Hematopoietic multipotent progenitor cell treated with erythropoietin and hydrocortisone succinate and interleukin-3 and kit ligand, for 4 days (in vitro differentiated cells): ENCODE results near the gene ADM2.

Experiments
- DNase-seq: peaks from one replicate; pipeline ENCODE4 v3.0.0-alpha.2; 2015

ADM2 gene

DNA sequence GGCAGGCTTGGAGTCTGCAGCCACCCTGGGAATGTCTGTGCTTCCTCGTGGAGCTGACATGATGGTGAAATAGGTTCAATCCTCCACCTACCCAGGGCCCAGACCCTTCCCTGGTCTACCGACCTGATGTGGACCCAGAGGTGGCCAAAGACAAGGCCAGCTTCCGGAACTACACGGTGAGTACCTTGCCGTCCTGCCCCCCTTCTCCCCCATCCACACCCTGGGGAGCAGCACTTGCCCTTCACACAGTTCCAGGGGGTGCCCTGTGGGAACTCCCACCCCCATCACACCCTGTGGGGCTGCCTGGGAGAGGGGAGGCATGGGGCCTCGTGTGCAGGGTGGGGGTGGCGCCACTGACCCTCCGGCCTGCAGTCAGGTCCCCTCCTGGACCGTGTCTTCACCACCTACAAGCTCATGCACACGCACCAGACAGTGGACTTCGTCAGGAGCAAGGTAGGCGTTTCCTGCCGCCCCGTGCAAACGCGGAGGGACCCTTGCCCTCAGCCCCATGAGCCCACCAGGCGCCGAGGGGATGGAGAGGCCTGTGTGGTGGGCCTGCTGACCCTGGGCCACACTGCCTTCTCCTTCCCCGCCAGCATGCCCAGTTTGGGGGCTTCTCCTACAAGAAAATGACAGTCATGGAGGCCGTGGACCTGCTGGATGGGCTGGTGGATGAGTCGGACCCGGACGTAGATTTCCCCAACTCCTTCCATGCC is 6.1 kb downstream of the ADM2 start:
- DNase-seq, result no peak

DNA sequence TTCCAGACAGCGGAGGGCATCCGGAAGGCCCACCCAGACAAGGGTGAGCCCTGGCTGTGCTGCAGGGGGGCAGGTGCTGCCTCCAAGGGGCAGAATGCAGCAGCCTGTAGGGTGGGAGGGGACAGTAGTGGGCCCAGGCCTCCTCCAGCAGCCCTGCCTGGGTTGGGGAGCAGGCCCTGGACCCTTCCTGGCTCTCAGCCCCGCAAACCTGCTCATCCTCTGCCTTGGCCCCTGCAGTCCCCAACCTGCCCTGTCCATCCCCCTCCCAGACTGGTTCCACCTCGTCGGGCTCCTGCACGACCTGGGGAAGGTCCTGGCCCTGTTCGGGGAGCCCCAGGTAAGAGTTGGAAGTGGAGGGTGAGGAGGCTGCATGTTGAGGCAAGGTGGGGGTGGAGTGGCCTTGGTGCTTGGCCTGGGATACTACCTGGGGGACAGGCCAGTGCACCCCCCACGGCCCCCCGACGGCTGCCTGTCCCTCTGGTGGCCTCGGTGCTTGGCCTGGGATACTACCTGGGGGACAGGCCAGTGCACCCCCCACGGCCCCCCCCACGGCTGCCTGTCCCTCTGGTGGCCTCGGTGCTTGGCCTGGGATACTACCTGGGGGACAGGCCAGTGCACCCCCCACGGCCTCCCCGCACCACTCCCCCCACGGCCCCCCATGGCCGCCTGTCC is 6.8 kb downstream of the ADM2 start:
- DNase-seq, result no peak

DNA sequence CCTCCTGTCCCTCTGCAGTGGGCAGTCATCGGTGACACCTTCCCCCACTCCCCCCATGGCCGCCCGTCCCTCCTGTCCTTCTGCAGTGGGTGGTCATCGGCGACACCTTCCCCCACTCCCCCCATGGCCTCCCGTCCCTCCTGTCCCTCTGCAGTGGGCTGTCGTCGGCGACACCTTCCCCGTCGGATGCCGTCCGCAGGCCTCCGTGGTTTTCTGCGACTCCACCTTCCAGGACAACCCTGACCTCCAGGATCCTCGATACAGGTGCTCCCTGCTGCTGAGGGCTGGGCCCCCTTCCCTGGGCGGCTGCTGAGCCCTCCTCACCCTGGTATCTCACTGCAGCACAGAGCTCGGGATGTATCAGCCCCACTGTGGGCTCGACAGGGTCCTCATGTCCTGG is 7.5 kb downstream of the ADM2 start:
- no peak for DNase-seq

DNA sequence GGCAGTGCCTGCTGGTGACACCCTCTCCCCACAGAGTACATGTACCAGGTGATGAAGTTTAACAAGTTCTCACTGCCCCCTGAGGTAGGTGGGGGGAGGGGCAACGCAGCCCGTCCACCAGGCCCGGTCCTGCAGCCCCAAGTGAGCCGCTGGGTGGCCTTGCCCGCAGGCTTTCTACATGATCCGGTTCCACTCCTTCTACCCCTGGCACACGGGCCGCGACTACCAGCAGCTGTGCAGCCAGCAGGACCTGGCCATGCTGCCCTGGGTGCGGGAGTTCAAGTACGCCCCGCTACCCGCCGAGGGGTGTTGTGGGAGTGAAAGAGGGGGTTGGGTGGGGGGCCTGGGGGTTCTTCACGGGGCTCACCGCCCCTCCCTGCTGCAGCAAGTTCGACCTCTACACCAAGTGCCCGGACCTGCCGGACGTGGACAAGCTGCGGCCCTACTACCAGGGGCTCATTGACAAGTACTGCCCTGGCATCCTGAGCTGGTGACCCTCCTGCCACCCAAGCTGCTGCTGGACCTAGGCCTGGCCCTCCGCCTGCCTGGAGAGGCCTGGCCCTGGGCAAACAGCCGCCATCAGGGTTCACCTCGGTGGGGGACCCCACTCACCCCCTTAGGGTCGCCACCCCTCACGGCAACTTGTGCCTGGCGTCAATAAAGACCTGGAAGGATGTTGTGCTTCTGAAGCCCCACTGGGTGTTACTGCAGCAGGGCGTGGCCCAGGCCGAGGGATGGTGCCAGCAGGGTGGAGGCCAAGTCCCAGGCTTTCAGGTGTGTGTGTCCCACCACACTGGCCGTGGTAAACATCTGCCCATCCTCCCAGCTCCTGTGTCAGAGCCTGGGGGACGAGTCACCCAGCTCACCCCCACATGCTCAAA is 8.3 kb downstream of the ADM2 start:
- DNase-seq, result no peak

DNA sequence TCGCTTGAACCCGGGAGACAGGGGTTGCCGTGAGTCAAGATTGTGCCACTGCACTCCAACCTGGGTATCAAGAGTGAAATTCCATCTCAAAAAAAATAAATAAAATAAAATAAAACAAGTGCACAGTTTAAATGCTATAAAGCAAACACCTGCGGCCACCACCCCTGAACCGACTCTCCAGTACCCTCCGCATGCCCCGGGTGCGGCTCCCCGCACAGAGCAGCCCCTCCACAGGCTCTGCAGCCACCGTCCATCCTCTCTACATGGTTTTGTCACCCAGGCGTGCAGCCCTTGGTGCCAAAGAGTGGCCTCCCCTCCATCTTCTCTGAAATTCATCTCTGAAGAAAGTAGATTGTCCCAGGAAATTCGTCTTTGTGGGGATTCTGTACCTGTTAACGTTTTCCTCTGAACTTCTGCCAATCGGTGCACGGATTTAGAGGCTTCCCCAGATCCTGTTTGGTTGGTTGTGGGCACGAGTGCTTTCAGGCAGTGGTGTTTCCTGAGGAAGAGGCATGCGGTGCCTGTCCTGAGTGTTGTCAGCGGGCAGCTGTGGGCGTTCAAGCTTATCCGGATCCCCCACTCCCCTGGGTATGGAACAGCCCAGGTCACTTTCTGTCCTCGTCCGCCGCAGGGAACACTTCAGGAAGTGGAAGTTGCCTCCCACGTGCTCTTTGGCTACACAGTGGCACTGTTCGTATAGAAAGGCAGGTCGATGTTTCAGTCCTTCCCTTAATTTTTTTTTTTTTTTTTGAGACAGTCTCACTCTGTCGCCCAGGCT is 9.4 kb downstream of the ADM2 start:
- DNase-seq, result peak; percentile 40

GRCh38 chr22:50497093-50497492 is 15.8 kb downstream of the ADM2 start:
- DNase-seq, result no peak

- peak; percentile 86 for DNase-seq
These were observed 17.1 kb downstream of the ADM2 start for GRCh38 chr22:50498322-50498890.

GRCh38 chr22:50500452-50500851 is 19.1 kb downstream of the ADM2 start:
- no peak for DNase-seq

GRCh38 chr22:50502096-50502495 is 20.8 kb downstream of the ADM2 start:
- no peak for DNase-seq

GRCh38 chr22:50502628-50503474 is 21.5 kb downstream of the ADM2 start:
- DNase-seq, result no peak

GRCh38 chr22:50503475-50504145 is 22.3 kb downstream of the ADM2 start:
- DNase-seq, result peak; percentile 55

- peak; percentile 33 for DNase-seq
These were observed 23.2 kb downstream of the ADM2 start for GRCh38 chr22:50504369-50505211.

- DNase-seq, result no peak
These were observed 24.0 kb downstream of the ADM2 start for GRCh38 chr22:50505276-50505775.

GRCh38 chr22:50505776-50506610 is 24.6 kb downstream of the ADM2 start:
- no peak for DNase-seq

DNA sequence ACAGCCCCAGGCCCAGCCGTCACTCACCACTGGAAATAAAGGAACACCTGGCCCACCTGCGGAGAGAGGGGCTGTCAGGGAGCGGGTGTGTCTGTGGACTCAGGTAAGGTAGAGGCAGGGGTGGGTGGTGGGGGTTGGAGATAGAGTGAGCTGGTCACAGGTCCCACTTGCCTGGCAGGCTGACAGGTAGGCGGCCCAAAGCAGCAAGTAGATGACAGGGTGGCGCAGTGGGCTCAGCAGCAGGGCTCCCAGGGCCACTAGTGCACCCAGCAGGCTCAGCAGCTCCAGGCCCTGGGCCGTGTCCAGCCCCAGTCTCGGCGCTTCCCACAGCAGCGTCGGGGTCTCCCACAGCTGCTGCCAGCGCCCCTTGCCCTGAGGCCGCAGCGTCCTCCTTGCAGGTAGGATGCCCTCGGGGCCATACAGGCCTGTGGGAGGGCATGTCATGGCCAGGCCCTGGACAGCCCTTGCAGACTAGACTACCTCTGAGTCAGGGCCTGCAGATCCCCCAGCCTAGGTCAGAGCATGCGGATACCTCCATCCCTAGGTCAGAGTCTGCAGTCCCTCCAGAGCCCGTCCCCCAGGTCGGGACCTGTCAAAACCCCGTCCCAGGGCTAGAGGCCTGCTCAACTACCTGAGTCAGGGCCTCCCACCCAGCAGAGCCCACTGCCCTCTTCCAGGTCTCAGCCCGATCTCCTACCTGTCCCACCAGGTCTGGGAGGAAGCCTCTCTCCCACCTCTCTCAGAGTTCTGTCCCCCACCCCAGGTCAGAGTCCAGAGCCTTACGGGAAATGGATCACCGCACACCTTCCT is 25.5 kb downstream of the ADM2 start:
- DNase-seq, result no peak

DNA sequence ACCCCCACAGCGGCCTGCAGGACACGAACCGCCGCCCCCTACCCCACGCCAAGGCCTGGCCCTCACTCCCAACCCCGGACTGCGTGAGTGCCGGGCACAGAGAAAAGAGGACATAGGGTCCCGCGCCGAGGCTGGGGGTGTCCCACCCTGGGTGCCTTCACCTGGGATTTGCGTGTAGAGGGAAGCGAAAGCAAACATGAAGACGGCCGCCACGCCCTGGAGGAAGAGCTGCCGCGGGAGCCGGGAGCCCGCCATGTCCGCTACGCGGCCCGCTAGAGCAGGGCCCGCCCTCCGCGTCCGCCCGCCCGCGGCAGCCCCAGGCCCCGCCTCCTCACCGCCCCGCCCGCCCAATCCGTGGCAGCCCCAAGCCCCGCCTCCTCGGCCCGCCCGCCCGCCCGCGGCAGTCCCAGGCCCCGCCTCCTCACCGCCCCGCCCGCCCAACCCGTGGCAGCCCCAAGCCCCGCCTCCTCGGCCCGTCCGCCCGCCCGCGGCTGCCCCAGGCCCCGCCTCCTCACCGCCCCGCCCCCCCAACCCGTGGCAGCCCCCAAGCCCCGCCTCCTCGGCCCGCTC is 26.2 kb downstream of the ADM2 start, which contains the start of gene LMF2:
TSS of gene LMF2 (minus strand) at position 282 of the 570 bp plus-strand sequence. CDS start at position 255, 27 bp downstream.
- DNase-seq, result no peak
